WTC11 (cell line): Measurements from ENCODE around the gene TMEM119. TPM values are rescaled to one million over a fixed set of nuclear protein-coding genes. Genes with fewer than 3 reads are reported as not detected.

Experiments
- ATAC-seq: fragments of 200-7000 bp; cut with Tn5 transposase; 2 replicates; pipeline ENCODE4 v1.10.0; 2021; ENCODE audit warnings: mild to moderate bottlenecking, moderate library complexity
- CTCF ChIA-PET: fragments of 300-600 bp; sonication (Branson Sonifier 250); formaldehyde crosslinking; loops from one replicate; lab custom pipeline; 2021; ENCODE audit warnings: antibody characterized with exemption; lab: Charles Lee
- POLR2A ChIA-PET: fragments of 350-600 bp; sonication (Branson Sonifier 250); formaldehyde crosslinking; loops from one replicate; lab custom pipeline; 2021; ENCODE audit warnings: antibody characterized with exemption; lab: Charles Lee
- DNase-seq: peaks from one replicate; pipeline ENCODE4 v3.0.0; 2021; ENCODE audit warnings: low spot score
- H3K27ac Mint-ChIP-seq: 2 replicates; pipeline ENCODE4 v1.8.0; 2021; ENCODE audit warnings: mixed read lengths
- H3K27me3 Mint-ChIP-seq: 2 replicates; pipeline ENCODE4 v1.8.0; 2021; ENCODE audit warnings: low read depth, mild to moderate bottlenecking, moderate library complexity, mixed read lengths
- H3K36me3 Mint-ChIP-seq: 2 replicates; pipeline ENCODE4 v1.8.0; 2021; ENCODE audit warnings: mixed read lengths
- H3K4me1 Mint-ChIP-seq: 2 replicates; pipeline ENCODE4 v1.8.0; 2022; ENCODE audit warnings: mixed read lengths
- H3K4me3 Mint-ChIP-seq: 2 replicates; pipeline ENCODE4 v1.8.0; 2021; ENCODE audit warnings: mild to moderate bottlenecking, moderate library complexity, mixed read lengths
- H3K9me3 Mint-ChIP-seq: 2 replicates; pipeline ENCODE4 v1.8.0; 2021; ENCODE audit warnings: mixed read lengths
- ATF1 ChIP-seq: sonication (generic); formaldehyde crosslinking; IDR thresholded peaks from 2 replicates; pipeline ENCODE4 v1.8.1; 2023; ENCODE audit warnings: mild to moderate bottlenecking, moderate library complexity, missing genetic modification reagents
- FOXJ3 ChIP-seq: sonication (generic); formaldehyde crosslinking; IDR thresholded peaks from 2 replicates; pipeline ENCODE4 v1.9.0; 2021; ENCODE audit warnings: missing genetic modification reagents, mild to moderate bottlenecking, borderline replicate concordance
- FOXP1 ChIP-seq: sonication (generic); formaldehyde crosslinking; IDR thresholded peaks from 2 replicates; pipeline ENCODE4 v1.8.0; 2022; ENCODE audit warnings: missing genetic modification reagents, mild to moderate bottlenecking, moderate library complexity, borderline replicate concordance
- JAZF1 ChIP-seq: fragments of 250-450 bp; sonication (Bioruptor Pico); IDR thresholded peaks from 2 replicates; pipeline ENCODE4 v1.9.0; 2021; ENCODE audit warnings: moderate library complexity, mild to moderate bottlenecking, inconsistent platforms
- MXD4 ChIP-seq: fragments of 250-450 bp; sonication (Bioruptor Pico); IDR thresholded peaks from 2 replicates; pipeline ENCODE4 v1.8.0; 2021; ENCODE audit warnings: mild to moderate bottlenecking, moderate library complexity, borderline replicate concordance
- NR3C1 ChIP-seq: sonication (generic); formaldehyde crosslinking; conservative IDR thresholded peaks from 2 replicates; pipeline ENCODE4 v1.8.1; 2023; ENCODE audit warnings: low read depth, mild to moderate bottlenecking, missing genetic modification reagents
- SP1 ChIP-seq: sonication (generic); formaldehyde crosslinking; conservative IDR thresholded peaks from 2 replicates; pipeline ENCODE4 v1.8.1; 2022; ENCODE audit warnings: missing genetic modification reagents
- TP53 ChIP-seq: sonication (generic); formaldehyde crosslinking; IDR thresholded peaks from 2 replicates; pipeline ENCODE4 v1.8.1; 2023; ENCODE audit warnings: mild to moderate bottlenecking, missing genetic modification reagents
- ZBTB21 ChIP-seq: sonication (generic); formaldehyde crosslinking; IDR thresholded peaks from 2 replicates; pipeline ENCODE4 v1.8.1; 2023; ENCODE audit warnings: mild to moderate bottlenecking, missing genetic modification reagents, borderline replicate concordance
- ZNF219 ChIP-seq: sonication (generic); formaldehyde crosslinking; IDR thresholded peaks from 2 replicates; pipeline ENCODE4 v1.8.0; 2023; ENCODE audit warnings: missing genetic modification reagents, mild to moderate bottlenecking, borderline replicate concordance
- ZNF232 ChIP-seq: sonication (generic); formaldehyde crosslinking; IDR thresholded peaks from 2 replicates; pipeline ENCODE4 v1.8.0; 2022; ENCODE audit warnings: mild to moderate bottlenecking, missing genetic modification reagents
- ZNF263 ChIP-seq: sonication (generic); formaldehyde crosslinking; IDR thresholded peaks from 2 replicates; pipeline ENCODE4 v1.8.1; 2022; ENCODE audit warnings: low read depth, mild to moderate bottlenecking, moderate library complexity, missing genetic modification reagents
- ZNF317 ChIP-seq: sonication (generic); formaldehyde crosslinking; IDR thresholded peaks from 2 replicates; pipeline ENCODE4 v1.8.1; 2023; ENCODE audit warnings: low read depth, mild to moderate bottlenecking, moderate library complexity, missing genetic modification reagents, borderline replicate concordance
- ZNF671 ChIP-seq: fragments of 250-450 bp; sonication (Bioruptor Pico); IDR thresholded peaks from 2 replicates; pipeline ENCODE4 v1.8.0; 2021; ENCODE audit warnings: mild to moderate bottlenecking
- total RNA-seq: library from RNA; stranded (reverse); gene quantifications from 3 replicates; pipeline ENCODE4 v1.2.3, GENCODE V29; 2021
- TF ChIP-seq, protein P1 (sequence below): fragments of 250-450 bp; sonication (Bioruptor Pico); IDR thresholded peaks from 2 replicates; pipeline ENCODE4 v1.9.0; 2021; ENCODE audit warnings: moderate library complexity, mild to moderate bottlenecking, inconsistent platforms, borderline replicate concordance
- TF ChIP-seq, protein P2 (sequence below): sonication (generic); formaldehyde crosslinking; conservative IDR thresholded peaks from 2 replicates; pipeline ENCODE4 v1.8.1; 2022; ENCODE audit warnings: mild to moderate bottlenecking, missing genetic modification reagents
- TF ChIP-seq, protein P3 (sequence below): sonication (generic); formaldehyde crosslinking; IDR thresholded peaks from 2 replicates; pipeline ENCODE4 v1.8.0; 2023; ENCODE audit warnings: missing genetic modification reagents, mild to moderate bottlenecking, borderline replicate concordance
- TF ChIP-seq, protein P4 (sequence below): sonication (generic); formaldehyde crosslinking; IDR thresholded peaks from 2 replicates; pipeline ENCODE4 v1.8.0; 2022; ENCODE audit warnings: mild to moderate bottlenecking, missing genetic modification reagents
- TF ChIP-seq, protein P5 (sequence below): sonication (generic); formaldehyde crosslinking; IDR thresholded peaks from 2 replicates; pipeline ENCODE4 v1.8.0; 2022; ENCODE audit warnings: mild to moderate bottlenecking, missing genetic modification reagents

TMEM119 gene
- total RNA-seq, 1 experiment from 2014 or later = 0.20 TPM

DNA sequence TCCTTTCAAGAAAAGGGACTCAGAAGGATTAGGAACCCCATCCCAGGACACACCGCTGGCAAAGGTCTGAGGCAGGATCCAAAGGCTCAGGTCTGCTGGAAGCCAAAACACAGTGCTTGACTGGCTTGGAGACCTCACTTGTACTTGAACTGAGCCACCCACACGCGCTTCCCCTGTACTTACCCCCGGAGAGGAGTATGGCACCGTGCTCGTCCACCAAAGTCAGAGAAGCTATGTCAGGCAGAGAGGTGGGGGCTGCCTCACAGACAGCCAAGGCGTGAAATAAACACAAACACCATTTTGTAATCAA lies 46.9 kb upstream of the TMEM119 start (continued):
- TF ChIP-seq NR3C1 (CRISPR knock-in tag) (no peak), ATF1 (CRISPR knock-in tag) (no peak)

DNA sequence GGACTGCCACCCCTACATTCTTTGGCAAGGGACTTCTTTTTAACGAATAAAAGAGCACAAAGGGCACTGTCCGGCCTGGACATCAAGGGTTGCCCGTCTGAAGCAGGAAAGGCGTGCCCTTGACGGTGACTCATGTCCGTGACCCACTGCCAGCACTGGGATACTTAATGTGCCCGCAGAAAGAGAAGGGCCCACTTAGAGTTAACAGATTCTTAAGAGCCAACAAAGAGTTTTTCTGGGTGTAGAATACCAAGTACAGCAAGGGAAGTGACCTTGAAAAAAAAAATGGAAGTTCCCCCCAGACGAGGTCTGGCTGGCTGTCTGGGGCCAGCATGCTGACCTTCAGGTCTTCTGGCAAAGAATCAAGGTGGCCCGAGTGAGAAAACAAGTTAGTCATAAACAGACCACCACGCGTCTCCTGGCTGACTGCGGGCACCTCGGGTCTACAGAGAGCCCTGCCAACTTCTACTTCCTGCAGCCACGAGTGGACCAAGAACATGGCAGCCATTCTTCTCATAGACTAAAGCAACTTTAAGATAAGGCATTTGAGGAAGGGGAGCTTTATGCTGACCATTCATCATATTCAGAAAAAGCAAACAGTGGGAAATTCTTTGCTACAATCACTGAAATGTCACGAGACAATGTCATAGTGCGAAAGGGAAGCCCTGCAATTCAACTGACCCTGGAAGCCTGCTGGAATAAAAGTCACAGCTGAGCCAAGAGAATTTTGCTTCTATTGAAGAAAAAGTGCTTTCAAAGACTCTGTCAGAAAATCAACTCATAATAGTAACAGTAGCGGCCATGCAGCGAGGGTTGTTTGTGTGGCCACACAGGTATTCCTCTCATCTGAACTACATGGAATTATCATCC lies 46.3 kb upstream of the TMEM119 start:
- Mint-ChIP-seq H3K4me1 (peaks cover 18% of the 10 kb centered on the region), H3K27ac (peak overlapping the region; percentile 66; the same call in 1 of the 2 replicates), H3K27me3 (no peaks in the 10 kb centered on the region), H3K9me3 (no peaks in the 10 kb centered on the region), H3K36me3 (peaks cover 33% of the 10 kb centered on the region), H3K4me3 (no peak overlapping the region)
- TF ChIP-seq FOXJ3 (no peak), ZNF671 (CRISPR knock-in tag) (no peak), ZNF219 (CRISPR knock-in tag) (no peak), MXD4 (no peak), FOXP1 (CRISPR knock-in tag) (no peak), ZNF232 (CRISPR knock-in tag) (no peak), JAZF1 (CRISPR knock-in tag) (no peak), ZNF317 (CRISPR knock-in tag) (no peak), ZNF263 (CRISPR knock-in tag) (no peak), TP53 (CRISPR knock-in tag) (no peak), ZBTB21 (CRISPR knock-in tag) (no peak), SP1 (CRISPR knock-in tag) (no peak)
- TF ChIP-seq, protein P1, sequence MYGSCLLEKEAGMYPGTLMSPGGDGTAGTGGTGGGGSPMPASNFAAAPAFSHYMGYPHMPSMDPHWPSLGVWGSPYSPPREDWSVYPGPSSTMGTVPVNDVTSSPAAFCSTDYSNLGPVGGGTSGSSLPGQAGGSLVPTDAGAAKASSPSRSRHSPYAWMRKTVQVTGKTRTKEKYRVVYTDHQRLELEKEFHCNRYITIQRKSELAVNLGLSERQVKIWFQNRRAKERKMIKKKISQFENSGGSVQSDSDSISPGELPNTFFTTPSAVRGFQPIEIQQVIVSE = no peak
- TF ChIP-seq, protein P2, sequence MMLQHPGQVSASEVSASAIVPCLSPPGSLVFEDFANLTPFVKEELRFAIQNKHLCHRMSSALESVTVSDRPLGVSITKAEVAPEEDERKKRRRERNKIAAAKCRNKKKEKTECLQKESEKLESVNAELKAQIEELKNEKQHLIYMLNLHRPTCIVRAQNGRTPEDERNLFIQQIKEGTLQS = no peak
- TF ChIP-seq, protein P3, sequence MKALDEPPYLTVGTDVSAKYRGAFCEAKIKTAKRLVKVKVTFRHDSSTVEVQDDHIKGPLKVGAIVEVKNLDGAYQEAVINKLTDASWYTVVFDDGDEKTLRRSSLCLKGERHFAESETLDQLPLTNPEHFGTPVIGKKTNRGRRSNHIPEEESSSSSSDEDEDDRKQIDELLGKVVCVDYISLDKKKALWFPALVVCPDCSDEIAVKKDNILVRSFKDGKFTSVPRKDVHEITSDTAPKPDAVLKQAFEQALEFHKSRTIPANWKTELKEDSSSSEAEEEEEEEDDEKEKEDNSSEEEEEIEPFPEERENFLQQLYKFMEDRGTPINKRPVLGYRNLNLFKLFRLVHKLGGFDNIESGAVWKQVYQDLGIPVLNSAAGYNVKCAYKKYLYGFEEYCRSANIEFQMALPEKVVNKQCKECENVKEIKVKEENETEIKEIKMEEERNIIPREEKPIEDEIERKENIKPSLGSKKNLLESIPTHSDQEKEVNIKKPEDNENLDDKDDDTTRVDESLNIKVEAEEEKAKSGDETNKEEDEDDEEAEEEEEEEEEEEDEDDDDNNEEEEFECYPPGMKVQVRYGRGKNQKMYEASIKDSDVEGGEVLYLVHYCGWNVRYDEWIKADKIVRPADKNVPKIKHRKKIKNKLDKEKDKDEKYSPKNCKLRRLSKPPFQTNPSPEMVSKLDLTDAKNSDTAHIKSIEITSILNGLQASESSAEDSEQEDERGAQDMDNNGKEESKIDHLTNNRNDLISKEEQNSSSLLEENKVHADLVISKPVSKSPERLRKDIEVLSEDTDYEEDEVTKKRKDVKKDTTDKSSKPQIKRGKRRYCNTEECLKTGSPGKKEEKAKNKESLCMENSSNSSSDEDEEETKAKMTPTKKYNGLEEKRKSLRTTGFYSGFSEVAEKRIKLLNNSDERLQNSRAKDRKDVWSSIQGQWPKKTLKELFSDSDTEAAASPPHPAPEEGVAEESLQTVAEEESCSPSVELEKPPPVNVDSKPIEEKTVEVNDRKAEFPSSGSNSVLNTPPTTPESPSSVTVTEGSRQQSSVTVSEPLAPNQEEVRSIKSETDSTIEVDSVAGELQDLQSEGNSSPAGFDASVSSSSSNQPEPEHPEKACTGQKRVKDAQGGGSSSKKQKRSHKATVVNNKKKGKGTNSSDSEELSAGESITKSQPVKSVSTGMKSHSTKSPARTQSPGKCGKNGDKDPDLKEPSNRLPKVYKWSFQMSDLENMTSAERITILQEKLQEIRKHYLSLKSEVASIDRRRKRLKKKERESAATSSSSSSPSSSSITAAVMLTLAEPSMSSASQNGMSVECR = no peak
- TF ChIP-seq, protein P4, sequence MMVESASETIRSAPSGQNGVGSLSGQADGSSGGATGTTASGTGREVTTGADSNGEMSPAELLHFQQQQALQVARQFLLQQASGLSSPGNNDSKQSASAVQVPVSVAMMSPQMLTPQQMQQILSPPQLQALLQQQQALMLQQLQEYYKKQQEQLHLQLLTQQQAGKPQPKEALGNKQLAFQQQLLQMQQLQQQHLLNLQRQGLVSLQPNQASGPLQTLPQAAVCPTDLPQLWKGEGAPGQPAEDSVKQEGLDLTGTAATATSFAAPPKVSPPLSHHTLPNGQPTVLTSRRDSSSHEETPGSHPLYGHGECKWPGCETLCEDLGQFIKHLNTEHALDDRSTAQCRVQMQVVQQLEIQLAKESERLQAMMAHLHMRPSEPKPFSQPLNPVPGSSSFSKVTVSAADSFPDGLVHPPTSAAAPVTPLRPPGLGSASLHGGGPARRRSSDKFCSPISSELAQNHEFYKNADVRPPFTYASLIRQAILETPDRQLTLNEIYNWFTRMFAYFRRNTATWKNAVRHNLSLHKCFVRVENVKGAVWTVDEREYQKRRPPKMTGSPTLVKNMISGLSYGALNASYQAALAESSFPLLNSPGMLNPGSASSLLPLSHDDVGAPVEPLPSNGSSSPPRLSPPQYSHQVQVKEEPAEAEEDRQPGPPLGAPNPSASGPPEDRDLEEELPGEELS (CRISPR knock-in tag) = no peak
- TF ChIP-seq, protein P5, sequence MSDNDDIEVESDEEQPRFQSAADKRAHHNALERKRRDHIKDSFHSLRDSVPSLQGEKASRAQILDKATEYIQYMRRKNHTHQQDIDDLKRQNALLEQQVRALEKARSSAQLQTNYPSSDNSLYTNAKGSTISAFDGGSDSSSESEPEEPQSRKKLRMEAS (CRISPR knock-in tag) = no peak
- DNase-seq (no peak), ATAC-seq (no peak)
- CTCF ChIA-PET = no interaction called here
- POLR2A ChIA-PET = no interaction called here
